Measurements from ENCODE around the gene ACP1. TPM values are rescaled to one million over a fixed set of nuclear protein-coding genes. Genes with fewer than 3 reads are reported as not detected.

The ACP1 gene
- total RNA-seq, 1 donor from 2014 or later: 57.9 TPM

DNA sequence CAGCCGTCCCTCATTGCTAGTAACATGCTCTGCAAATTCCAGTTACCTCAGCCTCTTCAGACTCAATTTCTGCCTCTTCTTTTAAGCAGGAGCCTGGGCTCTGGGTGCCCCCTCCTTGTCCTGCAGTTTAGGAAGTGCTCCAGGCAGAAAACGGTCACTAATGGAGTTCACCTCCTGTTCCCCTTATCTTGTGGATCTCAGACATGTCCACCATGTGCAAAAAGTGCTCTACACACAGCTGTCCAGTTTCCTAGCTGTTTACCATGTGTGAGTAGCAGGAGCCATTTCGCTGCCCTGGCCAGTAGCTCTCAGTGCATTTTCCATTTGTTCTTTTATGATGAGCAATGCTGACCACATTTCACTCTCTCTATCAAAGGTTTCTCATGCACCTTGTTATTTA lies 5.8 kb upstream of the ACP1 start:
- H3K4me3 ChIP-seq: no peak overlapping the region
- H3K36me3 ChIP-seq: peaks cover 0 to 4% of the 10 kb centered on the region in 2 donors
- TF ChIP-seq POLR2AphosphoS5 (IDR thresholded peaks at IDR 0.05; ENCODE audit: insufficient read depth in 1 of 2, low read depth in 1 of 2): no peak
- TF ChIP-seq, protein P1, sequence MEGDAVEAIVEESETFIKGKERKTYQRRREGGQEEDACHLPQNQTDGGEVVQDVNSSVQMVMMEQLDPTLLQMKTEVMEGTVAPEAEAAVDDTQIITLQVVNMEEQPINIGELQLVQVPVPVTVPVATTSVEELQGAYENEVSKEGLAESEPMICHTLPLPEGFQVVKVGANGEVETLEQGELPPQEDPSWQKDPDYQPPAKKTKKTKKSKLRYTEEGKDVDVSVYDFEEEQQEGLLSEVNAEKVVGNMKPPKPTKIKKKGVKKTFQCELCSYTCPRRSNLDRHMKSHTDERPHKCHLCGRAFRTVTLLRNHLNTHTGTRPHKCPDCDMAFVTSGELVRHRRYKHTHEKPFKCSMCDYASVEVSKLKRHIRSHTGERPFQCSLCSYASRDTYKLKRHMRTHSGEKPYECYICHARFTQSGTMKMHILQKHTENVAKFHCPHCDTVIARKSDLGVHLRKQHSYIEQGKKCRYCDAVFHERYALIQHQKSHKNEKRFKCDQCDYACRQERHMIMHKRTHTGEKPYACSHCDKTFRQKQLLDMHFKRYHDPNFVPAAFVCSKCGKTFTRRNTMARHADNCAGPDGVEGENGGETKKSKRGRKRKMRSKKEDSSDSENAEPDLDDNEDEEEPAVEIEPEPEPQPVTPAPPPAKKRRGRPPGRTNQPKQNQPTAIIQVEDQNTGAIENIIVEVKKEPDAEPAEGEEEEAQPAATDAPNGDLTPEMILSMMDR (IDR thresholded peaks at IDR 0.05): no peak
- H3K27ac ChIP-seq: no peak overlapping the region
- no peak for DNase-seq (ENCODE audit: extremely low spot score in 2 of 2)
- H3K9me3 ChIP-seq: no peaks in the 10 kb centered on the region
- H3K27me3 ChIP-seq: no peaks in the 10 kb centered on the region
- H3K4me1 ChIP-seq: peaks cover 11% of the 10 kb centered on the region
- intact Hi-C loops (cut with DNase I): no loop called here

DNA sequence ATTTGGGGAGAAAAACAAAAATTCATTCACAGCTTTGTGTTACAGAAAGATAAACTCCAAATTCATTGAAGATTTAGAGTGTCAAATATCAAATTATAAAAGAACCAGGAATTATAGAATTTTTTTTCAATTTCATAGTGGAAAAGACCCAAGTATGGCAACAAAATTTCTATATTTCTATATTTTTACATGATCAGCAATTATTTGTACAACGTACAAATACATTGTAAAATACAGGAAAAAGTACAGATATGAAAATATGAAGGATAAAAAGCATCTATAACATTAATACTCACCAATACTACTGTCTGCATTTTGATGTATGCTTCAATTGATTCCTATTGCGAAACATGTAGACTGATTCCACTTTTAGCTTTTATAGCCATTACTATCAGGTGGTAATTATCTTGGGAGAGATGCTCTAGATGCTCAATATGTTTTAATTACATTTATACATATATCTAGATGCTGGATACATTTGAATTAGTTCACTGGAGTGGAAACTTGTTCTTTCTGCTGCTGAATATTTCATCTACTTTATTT lies 4.9 kb upstream of the ACP1 start:
- H3K27ac ChIP-seq: no peak overlapping the region
- no peak overlapping the region for H3K4me3 ChIP-seq
- no peaks in the 10 kb centered on the region for H3K9me3 ChIP-seq
- no peak for DNase-seq (ENCODE audit: extremely low spot score in 2 of 2)
- TF ChIP-seq, protein P1 (IDR thresholded peaks at IDR 0.05): no peak
- TF ChIP-seq POLR2AphosphoS5 (IDR thresholded peaks at IDR 0.05; ENCODE audit: insufficient read depth in 1 of 2, low read depth in 1 of 2) (no peak), POLR2A (IDR thresholded peaks at IDR 0.05) (no peak)
- H3K4me1 ChIP-seq: peaks cover 15% of the 10 kb centered on the region
- H3K27me3 ChIP-seq: no peaks in the 10 kb centered on the region
- H3K36me3 ChIP-seq: peaks cover 0 to 4% of the 10 kb centered on the region in 2 donors
- intact Hi-C loops (cut with DNase I): no loop called here

DNA sequence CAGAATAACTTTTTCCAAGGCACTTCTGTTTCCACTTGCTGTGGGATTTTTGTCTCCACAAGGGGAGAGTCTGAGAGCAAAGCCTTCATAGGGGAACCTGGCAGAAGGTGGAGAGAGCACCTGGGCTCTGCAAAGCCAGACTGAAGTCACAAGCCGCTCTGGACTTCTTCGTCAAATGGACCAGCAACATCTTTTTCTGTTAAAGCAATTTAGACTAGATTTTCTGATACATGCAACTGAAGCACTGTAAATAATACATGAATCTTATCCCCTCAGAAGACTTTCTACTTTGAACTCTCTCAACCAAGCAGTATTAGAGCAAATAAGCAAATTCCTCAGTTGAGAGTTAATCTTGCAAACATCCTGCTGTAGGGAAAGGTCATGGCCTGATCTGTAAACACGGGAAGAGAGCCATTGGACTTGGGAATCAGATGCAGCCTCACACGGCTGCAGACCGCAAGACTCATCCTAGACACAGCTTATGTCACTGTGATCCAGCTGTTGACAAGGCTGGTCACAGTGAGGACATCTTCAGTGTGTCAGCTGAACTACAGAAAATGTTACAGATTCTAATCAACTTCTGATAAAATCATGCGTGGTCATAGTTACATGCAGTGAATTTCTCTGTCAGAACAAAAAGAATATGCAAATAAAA lies 4.1 kb upstream of the ACP1 start:
- peaks cover 20% of the 10 kb centered on the region for H3K4me1 ChIP-seq
- no peaks in the 10 kb centered on the region for H3K9me3 ChIP-seq
- DNase-seq (ENCODE audit: extremely low spot score in 2 of 2): no peak
- no peaks in the 10 kb centered on the region for H3K27me3 ChIP-seq
- intact Hi-C loops (cut with DNase I): no loop called here
- no peak overlapping the region for H3K4me3 ChIP-seq
- TF ChIP-seq, protein P1 (IDR thresholded peaks at IDR 0.05): no peak
- TF ChIP-seq POLR2A (IDR thresholded peaks at IDR 0.05): no peak
- TF ChIP-seq POLR2AphosphoS5 (IDR thresholded peaks at IDR 0.05; ENCODE audit: insufficient read depth in 1 of 2, low read depth in 1 of 2): no peak
- H3K27ac ChIP-seq: no peak overlapping the region
- H3K36me3 ChIP-seq: peaks cover 0 to 4% of the 10 kb centered on the region in 2 donors

DNA sequence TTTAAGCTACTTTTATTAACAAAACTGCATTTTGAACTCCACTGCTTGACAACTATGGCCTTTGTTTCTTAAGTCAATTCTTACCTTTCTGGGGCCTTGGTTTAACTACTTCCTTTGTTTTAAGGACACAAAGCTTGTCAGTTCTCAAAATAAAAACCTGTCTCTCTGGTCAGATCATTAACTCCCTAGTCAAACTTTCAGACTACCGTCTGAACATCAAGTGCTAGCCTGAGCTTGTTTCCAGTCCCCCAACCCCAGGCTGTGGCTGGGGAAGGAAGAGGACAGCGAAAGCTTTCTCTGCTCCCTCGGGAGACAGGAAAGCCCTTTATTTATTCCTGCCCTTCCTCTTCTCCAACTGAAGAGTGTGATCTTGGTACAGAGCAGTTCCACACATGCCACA lies 2.6 kb upstream of the ACP1 start:
- Histone ChIP-seq H3K4me1 (peaks cover 35% of the 10 kb centered on the region), H3K9me3 (no peaks in the 10 kb centered on the region), H3K4me3 (no peak overlapping the region), H3K27ac (no peak overlapping the region), H3K27me3 (no peaks in the 10 kb centered on the region), H3K36me3 (peaks cover 0 to 4% of the 10 kb centered on the region in 2 donors)
- TF ChIP-seq POLR2A (IDR thresholded peaks at IDR 0.05): no peak
- TF ChIP-seq, protein P1 (IDR thresholded peaks at IDR 0.05): no peak
- TF ChIP-seq POLR2AphosphoS5 (IDR thresholded peaks at IDR 0.05; ENCODE audit: insufficient read depth in 1 of 2, low read depth in 1 of 2): no peak
- intact Hi-C loops (cut with DNase I): no loop called here
- no peak for DNase-seq (ENCODE audit: extremely low spot score in 2 of 2)

DNA sequence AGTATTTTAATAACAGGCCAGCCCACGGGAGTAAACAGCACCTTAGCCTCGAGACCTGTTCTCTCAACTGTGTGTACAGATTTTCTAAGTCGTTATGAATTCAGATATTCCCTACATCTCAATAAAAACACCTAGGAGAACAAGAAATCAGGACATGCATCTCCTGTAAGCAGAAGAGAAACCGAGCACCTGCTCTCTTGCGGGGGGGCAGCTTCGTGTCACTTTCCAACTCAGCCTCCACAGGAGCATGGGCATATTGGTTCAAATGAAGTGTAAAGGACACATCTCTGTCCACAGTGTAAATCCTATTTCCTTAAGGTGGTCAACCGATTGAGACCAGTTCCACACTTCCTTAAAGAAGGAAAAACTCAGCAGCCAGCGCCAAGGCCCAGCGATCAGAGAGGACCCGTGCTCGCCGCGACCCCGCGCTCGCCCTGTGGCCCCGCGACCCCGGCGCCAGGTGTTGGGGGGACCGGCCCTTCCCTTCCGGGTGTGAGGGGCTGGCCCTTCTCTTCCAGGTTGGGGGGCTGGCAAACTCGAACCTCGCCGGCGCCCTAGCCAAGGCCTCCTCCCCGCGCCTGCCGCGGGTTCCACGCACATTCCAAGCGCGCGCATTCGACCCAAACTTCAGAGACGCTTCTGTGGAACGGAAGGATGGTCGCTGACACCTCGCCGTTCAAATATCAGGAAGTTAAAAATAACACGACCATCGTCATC lies 1.6 kb upstream of the ACP1 start:
- Histone ChIP-seq H3K27ac (peak overlapping the region; percentile 85), H3K4me3 (peak overlapping the region; percentile 88 to 89), H3K9me3 (no peaks in the 10 kb centered on the region), H3K4me1 (peaks cover 43% of the 10 kb centered on the region), H3K36me3 (peaks cover 0 to 4% of the 10 kb centered on the region in 2 donors), H3K27me3 (no peaks in the 10 kb centered on the region)
- no peak for DNase-seq (ENCODE audit: extremely low spot score in 2 of 2)
- intact Hi-C loops (cut with DNase I): no loop called here
- TF ChIP-seq POLR2A (IDR thresholded peaks at IDR 0.05): no peak
- TF ChIP-seq POLR2AphosphoS5 (IDR thresholded peaks at IDR 0.05; ENCODE audit: insufficient read depth in 1 of 2, low read depth in 1 of 2): no peak
- TF ChIP-seq, protein P1 (IDR thresholded peaks at IDR 0.05): no peak
